Testis (tissue), 3 donors: ENCODE measurements around the gene TSTD2. TPM values are rescaled to one million over a fixed set of nuclear protein-coding genes. Genes with fewer than 3 reads are reported as not detected.

Experiments used
- DNase-seq: peaks from one replicate; pipeline ENCODE4 v3.0.0-alpha.2; 2019
- H3K27ac ChIP-seq, 2 donors: fragments of 200-600 bp; sonication (generic); one replicate each; pipeline ENCODE4 v1.5.1; 2019
- H3K27me3 ChIP-seq: fragments of 200-600 bp; sonication (generic); one replicate; pipeline ENCODE4 v1.5.1; 2019
- H3K36me3 ChIP-seq: fragments of 200-600 bp; sonication (generic); one replicate; pipeline ENCODE4 v1.5.1; 2017; ENCODE audit warnings: low read depth; ENCODE audit errors: missing control alignments
- H3K4me1 ChIP-seq: fragments of 200-600 bp; sonication (generic); one replicate; pipeline ENCODE4 v1.5.1; 2019
- H3K4me3 ChIP-seq, 2 donors: fragments of 200-600 bp; sonication (generic); one replicate each; pipeline ENCODE4 v1.5.1; 2017 to 2019
- H3K9me3 ChIP-seq: fragments of 200-600 bp; sonication (generic); one replicate; pipeline ENCODE4 v1.5.1; 2017
- CTCF ChIP-seq, 3 experiments: fragments of 450-650 bp in 2 of 3; fragments of 200-600 bp in 1 of 3; sonication (generic) in 1 of 3; IDR thresholded peaks; one replicate each; pipeline ENCODE4 v1.5.1; 2016 to 2019; ENCODE audit warnings: antibody characterized with exemption in 3 of 3, mild to moderate bottlenecking in 2 of 3, moderate library complexity in 1 of 3
- POLR2A ChIP-seq: fragments of 450-650 bp; IDR thresholded peaks from one replicate; pipeline ENCODE4 v1.6.1; 2017; ENCODE audit warnings: antibody characterized with exemption, mild to moderate bottlenecking, moderate library complexity
- WGBS, 2 donors: methylation state at CpG; one replicate each; pipeline ENCODE4 v1.1.5; 2018; 5-methylcytosine and 5-hydroxymethylcytosine counted together
- intact Hi-C: fragments of 100-400 bp; cut with DNase I; formaldehyde crosslinking; loops from one replicate; pipeline ENCODE4 v1.15.1; 2023; ENCODE audit warnings: low total_unique reads
- polyA plus RNA-seq: library from polyadenylated mRNA; stranded (reverse); fragments of 350-450 nt; fragmentation: Illumina TruSeq; extraction: RNeasy Lipid Tissue Mini Kit (QIAGEN cat#74804); gene quantifications from one replicate; pipeline ENCODE4 v1.2.3, GENCODE V29; 2014; ENCODE audit warnings: low read depth, low replicate concordance; ENCODE audit not compliant: insufficient read depth
- total RNA-seq, 2 donors: library from RNA; depleted of rRNA; stranded (reverse); fragments of >200 nt; gene quantifications; one replicate each; pipeline ENCODE4 v1.2.3, GENCODE V29; 2016

Gene TSTD2
- total and polyA plus RNA-seq, 3 donors from 2014 or later, result 20.0 to 35.6 (median 31.8) TPM

GRCh38 chr9:97564291-97565175, 68.6 kb downstream of the TSTD2 start:
- Histone ChIP-seq H3K36me3 (no peaks in the 10 kb centered on the region), H3K27me3 (no peaks in the 10 kb centered on the region), H3K4me1 (peaks cover 8% of the 10 kb centered on the region), H3K27ac (peak overlapping the region in 1 of 2 donors; percentile 10), H3K4me3 (no peak overlapping the region), H3K9me3 (no peaks in the 10 kb centered on the region)
- no peak for DNase-seq
- 64 to 65% methylated on average over 12 to 14 of the region's 14 CpGs for WGBS, 2 donors
- intact Hi-C loops, result no loop called here
- TF ChIP-seq POLR2A (no peak), CTCF (IDR thresholded peaks at IDR 0.05) (no peak)

GRCh38 chr9:97563458-97564135, 69.6 kb downstream of the TSTD2 start:
- intact Hi-C loops, result no loop called here
- H3K27ac ChIP-seq, result peak overlapping the region; percentile 11 to 41
- no peak for TF ChIP-seq POLR2A
- no peak for TF ChIP-seq CTCF (IDR thresholded peaks at IDR 0.05)
- WGBS, 2 donors, result 79 to 84% methylated on average over 13 of the region's 13 CpGs
- H3K9me3 ChIP-seq, result no peaks in the 10 kb centered on the region
- DNase-seq, result no peak
- no peaks in the 10 kb centered on the region for H3K27me3 ChIP-seq
- H3K4me3 ChIP-seq, result no peak overlapping the region
- H3K36me3 ChIP-seq, result no peaks in the 10 kb centered on the region
- H3K4me1 ChIP-seq, result peaks cover 14% of the 10 kb centered on the region

- intact Hi-C loops, result no loop called here
- Histone ChIP-seq H3K36me3 (no peaks in the 10 kb centered on the region), H3K4me1 (peaks cover 22% of the 10 kb centered on the region), H3K4me3 (no peak overlapping the region), H3K27ac (no peak overlapping the region), H3K9me3 (no peaks in the 10 kb centered on the region), H3K27me3 (no peaks in the 10 kb centered on the region)
- no peak for TF ChIP-seq CTCF (IDR thresholded peaks at IDR 0.05)
- TF ChIP-seq POLR2A, result no peak
- peak; percentile 55 for DNase-seq
- WGBS, 2 donors, result 83 to 84% methylated on average over 5 of the region's 5 CpGs
These were observed 70.6 kb downstream of the TSTD2 start for GRCh38 chr9:97562542-97562941.

DNA sequence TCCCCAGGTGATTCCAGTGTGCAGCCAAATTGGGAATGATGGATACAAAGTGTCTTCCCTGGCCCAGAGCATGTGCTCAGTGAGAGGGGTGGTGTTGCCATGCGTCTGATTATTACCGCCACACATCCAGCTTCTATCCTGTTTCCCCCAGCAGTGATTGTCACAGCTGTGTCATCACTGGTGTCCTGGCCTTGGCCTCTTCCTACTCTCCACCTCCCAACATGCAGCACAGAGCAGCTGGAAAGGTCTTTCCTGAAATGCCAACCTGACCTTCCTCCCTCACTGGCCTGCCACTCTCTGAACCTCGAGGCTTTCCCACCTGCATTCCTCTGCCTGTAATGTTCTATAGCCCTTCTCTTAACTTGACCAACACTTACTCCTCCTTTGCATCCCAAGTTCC, 71.7 kb downstream of the TSTD2 start:
- intact Hi-C loops, result no loop called here
- Histone ChIP-seq H3K4me1 (peaks cover 32% of the 10 kb centered on the region), H3K27ac (no peak overlapping the region), H3K9me3 (no peaks in the 10 kb centered on the region), H3K27me3 (no peaks in the 10 kb centered on the region), H3K36me3 (no peaks in the 10 kb centered on the region), H3K4me3 (no peak overlapping the region)
- TF ChIP-seq POLR2A (no peak), CTCF (IDR thresholded peaks at IDR 0.05) (no peak)
- no peak for DNase-seq
- 61 to 63% methylated on average over 3 of the region's 3 CpGs for WGBS, 2 donors
